Measurements from ENCODE around the gene TJP1. TPM values are rescaled to one million over a fixed set of nuclear protein-coding genes. Genes with fewer than 3 reads are reported as not detected.
"Not testable (repeated sequence)": the region's sequence is repeated elsewhere in the genome, so short reads cannot be mapped to it uniquely, and the experiment has no call there.

The TJP1 gene
- total RNA-seq, 1 experiment from 2014 or later: 59.2 TPM

- no peaks in the 10 kb centered on the region for H3K9me3 ChIP-seq (replicated peaks)
- no peaks in the 10 kb centered on the region for H3K27me3 ChIP-seq
- peaks cover 7% of the 10 kb centered on the region; the same call in 1 of the 2 replicates for H3K4me1 ChIP-seq
- peak overlapping the region; percentile 5 for H3K27ac ChIP-seq
- H3K4me3 ChIP-seq: no peak overlapping the region
- no peaks in the 10 kb centered on the region for H3K36me3 ChIP-seq
- DNase-seq: no peak
Measured at GRCh38 chr15:29686079-29686425, 136.2 kb downstream of the TJP1 start.

DNA sequence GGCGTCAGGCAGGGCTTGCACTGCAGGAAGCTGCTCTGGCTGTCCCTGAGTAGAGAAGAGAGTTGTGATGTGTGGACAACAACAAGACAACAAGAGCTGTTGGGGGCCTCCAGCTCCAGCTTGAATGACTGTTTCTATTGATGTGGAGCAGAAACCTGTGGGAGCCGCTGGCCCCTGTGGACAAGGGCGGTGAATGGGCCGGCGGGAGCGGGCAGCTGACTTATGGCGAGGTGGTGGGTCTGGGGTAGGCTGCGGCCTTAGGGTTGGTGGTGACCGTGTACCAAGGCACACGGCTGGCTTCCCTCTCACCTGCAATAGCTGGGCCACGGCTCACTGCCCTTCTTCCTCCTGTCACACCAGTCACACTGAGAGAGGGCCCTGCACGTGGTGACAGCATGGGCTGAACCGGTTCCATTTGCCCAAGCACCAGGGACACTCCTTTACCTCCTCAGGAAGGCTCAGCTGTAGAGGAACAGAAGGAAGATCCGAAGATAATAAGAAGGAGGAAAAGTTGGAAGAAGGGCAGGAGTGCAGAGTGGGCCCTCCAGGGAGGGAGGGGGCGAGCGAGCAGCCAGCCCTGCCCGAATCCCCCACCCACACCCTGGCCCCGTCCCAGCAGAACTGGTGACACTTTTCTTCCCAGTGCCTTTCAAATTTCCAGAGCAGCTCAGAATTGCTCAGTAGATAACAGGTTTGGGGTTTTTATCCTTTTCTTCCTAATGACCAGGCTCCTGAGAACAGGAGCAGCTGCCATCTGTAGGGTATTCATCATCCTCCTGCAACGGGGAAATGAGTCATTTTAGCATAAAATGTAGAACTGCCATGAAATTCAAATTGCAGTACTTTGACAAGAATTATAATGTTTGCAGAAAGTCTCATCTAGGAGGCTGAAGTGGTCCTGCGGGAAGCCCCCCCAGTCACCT, 136.9 kb downstream of the TJP1 start:
- peaks cover 7% of the 10 kb centered on the region; the same call in 1 of the 2 replicates for H3K4me1 ChIP-seq
- DNase-seq: peak in 1 of 2 experiments; percentile 19
- no peaks in the 10 kb centered on the region for H3K9me3 ChIP-seq (replicated peaks)
- peak overlapping the region; percentile 5 for H3K27ac ChIP-seq
- no peaks in the 10 kb centered on the region for H3K36me3 ChIP-seq
- H3K4me3 ChIP-seq: no peak overlapping the region
- no peaks in the 10 kb centered on the region for H3K27me3 ChIP-seq

GRCh38 chr15:29682781-29683180, 139.5 kb downstream of the TJP1 start:
- no peak for DNase-seq
- Histone ChIP-seq H3K4me3 (no peak overlapping the region), H3K27ac (no peak overlapping the region), H3K4me1 (peaks cover 7% of the 10 kb centered on the region; the same call in 1 of the 2 replicates), H3K36me3 (no peaks in the 10 kb centered on the region), H3K27me3 (no peaks in the 10 kb centered on the region), H3K9me3 (replicated peaks) (no peaks in the 10 kb centered on the region)

DNA sequence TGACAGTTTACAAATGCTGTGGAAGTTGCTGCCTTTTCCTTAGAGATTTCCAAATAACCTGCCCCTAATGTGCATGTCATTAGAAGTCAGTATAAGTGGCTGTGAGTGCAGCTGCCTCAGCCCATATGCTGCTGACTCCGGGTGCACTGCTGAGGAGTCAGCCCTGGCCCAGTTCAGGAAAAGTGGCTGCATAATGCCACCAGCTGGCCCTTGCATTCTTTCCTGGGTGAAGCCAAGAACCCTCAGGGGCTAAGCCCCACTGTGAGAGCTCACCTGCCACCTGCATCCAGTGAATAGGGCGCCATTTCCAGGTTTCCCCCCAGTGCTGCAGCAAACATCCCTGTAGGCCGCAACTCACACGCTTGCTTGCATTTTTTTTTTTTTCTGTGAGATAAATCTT, 139.9 kb downstream of the TJP1 start:
- no peaks in the 10 kb centered on the region for H3K9me3 ChIP-seq (replicated peaks)
- H3K27ac ChIP-seq: no peak overlapping the region
- H3K4me1 ChIP-seq: peaks cover 7% of the 10 kb centered on the region; the same call in 1 of the 2 replicates
- no peak overlapping the region for H3K4me3 ChIP-seq
- no peaks in the 10 kb centered on the region for H3K36me3 ChIP-seq
- no peak for DNase-seq
- H3K27me3 ChIP-seq: no peaks in the 10 kb centered on the region

DNA sequence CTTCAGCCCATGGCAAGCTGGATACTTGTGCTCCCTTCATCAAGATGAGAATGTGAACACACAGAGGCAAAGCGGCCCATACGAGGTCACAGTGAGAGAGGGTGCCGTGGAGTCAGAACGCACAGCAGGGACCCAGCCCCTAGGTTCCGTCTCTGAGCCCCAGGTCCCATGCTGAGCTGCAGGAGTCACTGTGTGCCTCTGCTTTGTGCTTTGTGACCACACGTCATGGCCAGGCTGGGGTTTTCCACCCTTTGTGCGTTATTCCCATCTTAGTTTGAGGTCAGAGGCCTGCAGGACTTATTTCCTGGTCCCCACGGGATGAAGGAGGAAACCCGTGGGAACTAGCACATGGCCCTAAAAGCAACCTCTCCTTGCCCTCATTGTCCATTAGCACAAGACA, 140.3 kb downstream of the TJP1 start:
- H3K4me3 ChIP-seq: no peak overlapping the region
- no peaks in the 10 kb centered on the region for H3K36me3 ChIP-seq
- no peaks in the 10 kb centered on the region for H3K9me3 ChIP-seq (replicated peaks)
- H3K27me3 ChIP-seq: no peaks in the 10 kb centered on the region
- DNase-seq: no peak
- H3K4me1 ChIP-seq: peaks cover 7% of the 10 kb centered on the region; the same call in 1 of the 2 replicates
- no peak overlapping the region for H3K27ac ChIP-seq

DNA sequence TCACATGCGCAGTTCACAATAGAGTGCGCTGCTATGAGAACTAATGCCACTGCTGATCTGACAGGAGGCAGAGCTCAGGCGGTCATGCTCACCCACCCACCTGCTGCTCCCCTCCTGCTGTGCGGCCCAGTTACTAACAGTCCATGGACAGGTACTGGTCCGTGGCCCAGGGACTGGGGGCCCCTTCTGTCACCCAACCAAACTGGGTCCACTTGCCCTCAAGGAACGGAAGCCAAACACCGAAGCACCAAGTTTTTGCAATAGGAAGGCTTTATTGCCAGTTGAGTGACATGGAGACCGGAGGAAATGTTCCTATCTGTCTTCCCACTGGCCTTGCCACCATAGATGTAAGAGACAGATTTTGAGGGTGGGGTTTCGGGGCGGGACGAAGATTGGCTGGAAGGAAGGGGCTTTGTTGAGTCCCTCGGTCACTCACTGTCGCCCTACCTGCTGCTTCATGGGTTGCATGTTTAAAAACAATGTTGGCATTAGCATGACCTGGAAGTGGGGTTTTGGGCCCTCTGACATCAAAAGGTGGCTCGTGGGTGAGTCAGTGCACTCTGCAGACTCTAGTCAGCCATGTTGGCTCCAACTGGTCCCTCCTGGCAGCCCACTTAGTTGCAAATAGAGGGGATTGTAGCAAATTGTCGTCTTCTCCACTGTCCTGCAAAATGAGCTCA, 141.0 kb downstream of the TJP1 start:
- DNase-seq: no peak
- Histone ChIP-seq H3K4me1 (peaks cover 7% of the 10 kb centered on the region; the same call in 1 of the 2 replicates), H3K9me3 (replicated peaks) (no peaks in the 10 kb centered on the region), H3K27me3 (no peaks in the 10 kb centered on the region), H3K4me3 (no peak overlapping the region), H3K36me3 (no peaks in the 10 kb centered on the region), H3K27ac (no peak overlapping the region)

DNA sequence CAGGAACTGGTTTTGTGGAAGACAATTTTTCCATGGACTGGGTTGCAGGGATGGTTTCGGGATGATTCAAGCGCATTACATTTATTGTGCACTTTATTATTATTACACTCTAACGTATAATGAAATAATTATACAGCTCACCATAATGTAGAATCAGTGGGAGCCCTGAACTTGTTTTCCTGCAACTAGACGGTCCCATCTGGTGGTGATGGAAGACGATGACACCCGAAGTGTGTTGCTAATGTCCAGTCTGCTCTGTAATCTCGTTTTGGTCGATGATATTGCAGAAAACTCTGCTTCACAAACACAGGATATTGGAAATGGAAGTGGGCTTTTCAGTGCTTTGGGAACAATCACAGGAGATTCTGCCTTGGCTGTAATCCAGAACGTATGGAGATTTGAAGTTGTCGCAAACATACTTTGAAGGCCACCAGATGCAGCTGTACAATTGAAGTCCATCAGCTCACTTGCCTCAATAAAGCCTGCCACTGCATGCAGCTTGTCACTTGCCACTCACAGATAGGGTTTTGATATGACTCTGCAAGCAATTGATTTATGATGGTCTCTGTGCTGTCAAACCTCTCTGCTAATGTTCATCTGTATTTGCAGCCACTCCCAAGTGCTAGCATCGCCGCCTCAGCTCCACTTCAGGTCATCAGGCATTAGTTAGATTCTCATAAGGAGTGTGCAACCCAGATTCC, 141.7 kb downstream of the TJP1 start:
- no peak overlapping the region for H3K27ac ChIP-seq
- H3K36me3 ChIP-seq: no peaks in the 10 kb centered on the region
- H3K27me3 ChIP-seq: no peaks in the 10 kb centered on the region
- H3K4me3 ChIP-seq: no peak overlapping the region
- no peaks in the 10 kb centered on the region for H3K9me3 ChIP-seq (replicated peaks)
- DNase-seq: no peak
- H3K4me1 ChIP-seq: peaks cover 3% of the 10 kb centered on the region; the same call in 1 of the 2 replicates

- Histone ChIP-seq H3K9me3 (replicated peaks) (no peaks in the 10 kb centered on the region), H3K27me3 (no peaks in the 10 kb centered on the region), H3K27ac (no peak overlapping the region), H3K36me3 (no peaks in the 10 kb centered on the region), H3K4me3 (no peak overlapping the region), H3K4me1 (no peaks in the 10 kb centered on the region)
- no peak for DNase-seq
Measured at GRCh38 chr15:29678504-29679034, 143.7 kb downstream of the TJP1 start.

DNA sequence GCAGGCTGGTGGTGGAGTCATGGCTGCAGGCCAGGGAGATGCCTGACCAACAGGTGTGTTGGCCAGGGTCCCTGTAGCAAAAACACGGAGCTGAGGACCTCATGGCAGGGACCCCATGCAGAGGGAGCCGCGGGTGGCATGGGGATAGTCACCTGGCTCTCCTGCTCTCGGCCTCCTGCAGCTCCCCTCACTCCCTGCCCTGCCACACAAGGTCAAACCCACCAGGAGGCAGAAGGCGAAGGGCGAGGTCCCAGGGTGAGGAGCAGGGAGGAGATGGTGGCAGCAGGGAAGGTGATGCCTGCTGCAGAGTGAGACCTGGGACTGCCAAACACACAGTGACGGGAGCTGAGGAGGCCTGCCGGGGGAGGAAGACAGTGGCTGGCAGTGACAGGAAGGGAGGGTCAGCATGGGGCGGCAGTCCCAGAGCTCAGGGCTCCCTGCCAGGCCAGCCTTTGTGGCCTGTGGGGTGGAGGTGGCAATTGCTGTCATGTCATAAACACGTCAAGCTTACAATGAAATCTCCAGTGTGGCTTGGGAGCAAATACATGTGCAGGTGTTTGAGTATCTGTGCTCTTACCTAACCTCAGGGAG, 144.3 kb downstream of the TJP1 start:
- no peaks in the 10 kb centered on the region for H3K9me3 ChIP-seq (replicated peaks)
- H3K4me1 ChIP-seq: no peaks in the 10 kb centered on the region
- H3K27ac ChIP-seq: no peak overlapping the region
- no peak overlapping the region for H3K4me3 ChIP-seq
- no peaks in the 10 kb centered on the region for H3K27me3 ChIP-seq
- no peaks in the 10 kb centered on the region for H3K36me3 ChIP-seq
- DNase-seq: no peak

GRCh38 chr15:29677455-29677854, 144.8 kb downstream of the TJP1 start:
- H3K36me3 ChIP-seq: no peaks in the 10 kb centered on the region
- no peak overlapping the region for H3K27ac ChIP-seq
- no peak for DNase-seq
- no peaks in the 10 kb centered on the region for H3K4me1 ChIP-seq
- H3K4me3 ChIP-seq: no peak overlapping the region
- H3K27me3 ChIP-seq: no peaks in the 10 kb centered on the region
- H3K9me3 ChIP-seq (replicated peaks): no peaks in the 10 kb centered on the region

- Histone ChIP-seq H3K4me1 (no peaks in the 10 kb centered on the region), H3K27ac (no peak overlapping the region), H3K9me3 (replicated peaks) (no peaks in the 10 kb centered on the region), H3K36me3 (no peaks in the 10 kb centered on the region), H3K4me3 (no peak overlapping the region), H3K27me3 (no peaks in the 10 kb centered on the region)
- DNase-seq: no peak
Measured at GRCh38 chr15:29676961-29677402, 145.3 kb downstream of the TJP1 start.

GRCh38 chr15:29676374-29676960, 145.8 kb downstream of the TJP1 start:
- H3K9me3 ChIP-seq (replicated peaks); H3K4me3 ChIP-seq; H3K27me3 ChIP-seq; DNase-seq; H3K4me1 ChIP-seq; H3K27ac ChIP-seq; H3K36me3 ChIP-seq: not testable (repeated sequence)

- H3K27me3 ChIP-seq: no peaks in the 10 kb centered on the region
- no peak for DNase-seq
- no peak overlapping the region for H3K4me3 ChIP-seq
- H3K36me3 ChIP-seq: no peaks in the 10 kb centered on the region
- no peaks in the 10 kb centered on the region for H3K9me3 ChIP-seq (replicated peaks)
- H3K27ac ChIP-seq: no peak overlapping the region
- no peaks in the 10 kb centered on the region for H3K4me1 ChIP-seq
Measured at GRCh38 chr15:29675791-29676301, 146.4 kb downstream of the TJP1 start.
